Measurements from ENCODE around the gene APOL1.

The APOL1 gene

DNA sequence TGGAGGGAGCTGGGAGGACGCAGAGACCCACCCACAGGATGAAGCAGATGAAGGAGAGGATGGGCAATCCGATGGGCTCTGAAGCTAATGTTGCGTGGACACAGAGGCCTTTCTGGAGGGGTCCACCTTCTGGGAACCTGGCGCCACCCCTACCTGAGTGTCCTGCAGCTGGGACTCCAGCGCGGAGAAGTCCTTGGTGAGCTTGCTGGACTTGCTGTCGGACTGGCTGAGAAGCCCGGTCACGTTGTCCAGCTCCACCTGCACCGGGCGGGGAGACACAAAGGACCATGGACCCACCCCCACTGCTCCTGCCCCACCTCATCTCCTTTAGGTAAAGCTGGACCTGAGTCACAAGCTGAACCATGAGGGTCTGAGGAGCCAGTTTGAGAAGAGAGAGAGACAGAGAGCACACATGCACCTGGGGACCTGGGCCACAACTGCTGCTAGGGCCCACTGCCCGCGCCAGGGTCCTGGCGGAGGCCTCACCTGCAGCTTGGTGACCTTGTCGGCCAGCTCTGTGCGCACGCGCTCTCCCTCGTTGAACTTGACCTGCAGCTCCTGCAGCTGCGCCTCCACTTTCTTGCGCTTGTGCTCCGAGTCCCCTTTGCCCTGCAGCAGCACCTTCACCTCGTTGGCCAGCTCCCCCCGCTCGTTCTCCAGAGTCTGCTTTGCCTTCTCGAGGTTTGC lies 40.8 kb downstream of the APOL1 start:
- TF ChIP-seq TAF1 (IDR thresholded peaks at IDR 0.05; ENCODE audit: low read depth) (no peak), TCF12 (IDR thresholded peaks at IDR 0.05; ENCODE audit: low read depth) (no peak), ZBTB7A (IDR thresholded peaks at IDR 0.05; ENCODE audit: low read depth) (no peak), EGR1 (IDR thresholded peaks at IDR 0.05) (no peak), EP300 (IDR thresholded peaks at IDR 0.05; ENCODE audit: borderline replicate concordance) (no peak), RAD21 (IDR thresholded peaks at IDR 0.05; ENCODE audit: low read depth) (no peak), YY1 (IDR thresholded peaks at IDR 0.05; ENCODE audit: low read depth) (no peak), FOXM1 (IDR thresholded peaks at IDR 0.05; ENCODE audit: borderline replicate concordance, low read depth) (no peak), NFIC (IDR thresholded peaks at IDR 0.05) (no peak), TEAD4 (IDR thresholded peaks at IDR 0.05) (no peak), CREB1 (IDR thresholded peaks at IDR 0.05; ENCODE audit: low read depth) (no peak), CEBPB (IDR thresholded peaks at IDR 0.05) (no peak)
- TF ChIP-seq, protein P1, sequence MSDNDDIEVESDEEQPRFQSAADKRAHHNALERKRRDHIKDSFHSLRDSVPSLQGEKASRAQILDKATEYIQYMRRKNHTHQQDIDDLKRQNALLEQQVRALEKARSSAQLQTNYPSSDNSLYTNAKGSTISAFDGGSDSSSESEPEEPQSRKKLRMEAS (IDR thresholded peaks at IDR 0.05) = no peak
- TF ChIP-seq, protein P2, sequence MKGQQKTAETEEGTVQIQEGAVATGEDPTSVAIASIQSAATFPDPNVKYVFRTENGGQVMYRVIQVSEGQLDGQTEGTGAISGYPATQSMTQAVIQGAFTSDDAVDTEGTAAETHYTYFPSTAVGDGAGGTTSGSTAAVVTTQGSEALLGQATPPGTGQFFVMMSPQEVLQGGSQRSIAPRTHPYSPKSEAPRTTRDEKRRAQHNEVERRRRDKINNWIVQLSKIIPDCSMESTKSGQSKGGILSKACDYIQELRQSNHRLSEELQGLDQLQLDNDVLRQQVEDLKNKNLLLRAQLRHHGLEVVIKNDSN (IDR thresholded peaks at IDR 0.05) = no peak
- TF ChIP-seq, protein P3, sequence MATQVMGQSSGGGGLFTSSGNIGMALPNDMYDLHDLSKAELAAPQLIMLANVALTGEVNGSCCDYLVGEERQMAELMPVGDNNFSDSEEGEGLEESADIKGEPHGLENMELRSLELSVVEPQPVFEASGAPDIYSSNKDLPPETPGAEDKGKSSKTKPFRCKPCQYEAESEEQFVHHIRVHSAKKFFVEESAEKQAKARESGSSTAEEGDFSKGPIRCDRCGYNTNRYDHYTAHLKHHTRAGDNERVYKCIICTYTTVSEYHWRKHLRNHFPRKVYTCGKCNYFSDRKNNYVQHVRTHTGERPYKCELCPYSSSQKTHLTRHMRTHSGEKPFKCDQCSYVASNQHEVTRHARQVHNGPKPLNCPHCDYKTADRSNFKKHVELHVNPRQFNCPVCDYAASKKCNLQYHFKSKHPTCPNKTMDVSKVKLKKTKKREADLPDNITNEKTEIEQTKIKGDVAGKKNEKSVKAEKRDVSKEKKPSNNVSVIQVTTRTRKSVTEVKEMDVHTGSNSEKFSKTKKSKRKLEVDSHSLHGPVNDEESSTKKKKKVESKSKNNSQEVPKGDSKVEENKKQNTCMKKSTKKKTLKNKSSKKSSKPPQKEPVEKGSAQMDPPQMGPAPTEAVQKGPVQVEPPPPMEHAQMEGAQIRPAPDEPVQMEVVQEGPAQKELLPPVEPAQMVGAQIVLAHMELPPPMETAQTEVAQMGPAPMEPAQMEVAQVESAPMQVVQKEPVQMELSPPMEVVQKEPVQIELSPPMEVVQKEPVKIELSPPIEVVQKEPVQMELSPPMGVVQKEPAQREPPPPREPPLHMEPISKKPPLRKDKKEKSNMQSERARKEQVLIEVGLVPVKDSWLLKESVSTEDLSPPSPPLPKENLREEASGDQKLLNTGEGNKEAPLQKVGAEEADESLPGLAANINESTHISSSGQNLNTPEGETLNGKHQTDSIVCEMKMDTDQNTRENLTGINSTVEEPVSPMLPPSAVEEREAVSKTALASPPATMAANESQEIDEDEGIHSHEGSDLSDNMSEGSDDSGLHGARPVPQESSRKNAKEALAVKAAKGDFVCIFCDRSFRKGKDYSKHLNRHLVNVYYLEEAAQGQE (IDR thresholded peaks at IDR 0.05; ENCODE audit: low read depth) = no peak

DNA sequence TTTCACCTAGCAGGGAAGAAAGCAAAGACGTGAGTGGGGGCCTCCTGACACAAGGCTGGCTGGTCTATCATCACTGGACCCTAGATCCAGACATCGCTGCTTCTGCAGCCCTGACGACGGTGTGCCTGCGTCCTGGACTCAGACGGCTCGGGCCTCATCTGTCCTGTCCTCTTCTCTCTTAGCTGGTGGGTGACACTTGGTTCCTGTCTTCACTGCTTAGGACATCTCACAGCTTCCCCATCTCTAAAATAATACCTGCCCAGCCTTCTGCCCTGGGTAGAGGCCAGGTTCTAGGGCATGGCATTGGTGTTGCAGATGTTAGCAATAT lies 41.3 kb downstream of the APOL1 start:
- no peak for TF ChIP-seq TAF1 (IDR thresholded peaks at IDR 0.05; ENCODE audit: low read depth)
- TF ChIP-seq TCF12 (IDR thresholded peaks at IDR 0.05; ENCODE audit: low read depth) = no peak
- TF ChIP-seq, protein P2 (IDR thresholded peaks at IDR 0.05) = no peak
- TF ChIP-seq CREB1 (IDR thresholded peaks at IDR 0.05; ENCODE audit: low read depth) = no peak
- TF ChIP-seq EGR1 (IDR thresholded peaks at IDR 0.05) = no peak
- no peak for TF ChIP-seq ZBTB7A (IDR thresholded peaks at IDR 0.05; ENCODE audit: low read depth)
- no peak for TF ChIP-seq YY1 (IDR thresholded peaks at IDR 0.05; ENCODE audit: low read depth)
- TF ChIP-seq EP300 (IDR thresholded peaks at IDR 0.05; ENCODE audit: borderline replicate concordance) = no peak
- no peak for TF ChIP-seq TEAD4 (IDR thresholded peaks at IDR 0.05)
- no peak for TF ChIP-seq NFIC (IDR thresholded peaks at IDR 0.05)
- TF ChIP-seq, protein P1 (IDR thresholded peaks at IDR 0.05) = no peak
- TF ChIP-seq FOXM1 (IDR thresholded peaks at IDR 0.05; ENCODE audit: borderline replicate concordance, low read depth) = no peak
- TF ChIP-seq RAD21 (IDR thresholded peaks at IDR 0.05; ENCODE audit: low read depth) = no peak
- TF ChIP-seq, protein P3 (IDR thresholded peaks at IDR 0.05; ENCODE audit: low read depth) = no peak
- no peak for TF ChIP-seq CEBPB (IDR thresholded peaks at IDR 0.05)

DNA sequence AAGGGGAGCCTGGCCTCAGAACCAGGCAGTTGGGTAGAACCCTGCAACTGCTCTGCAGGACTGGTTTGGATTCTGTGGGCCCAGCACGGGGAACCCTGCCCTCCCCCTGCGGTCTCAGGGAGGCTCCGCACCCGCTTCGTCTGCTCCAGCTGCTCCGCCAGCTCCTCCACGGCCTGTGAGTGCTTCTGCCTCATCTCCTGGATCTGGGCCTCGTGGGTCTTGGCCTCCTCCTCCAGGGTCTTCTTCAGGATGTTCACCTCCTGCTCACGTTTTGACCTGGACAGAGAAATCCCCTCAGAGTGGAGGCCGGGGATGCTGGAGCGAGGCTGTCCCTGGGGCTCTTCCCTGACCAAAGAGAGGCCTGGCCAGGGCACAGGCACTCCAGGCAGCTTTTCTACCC lies 41.9 kb downstream of the APOL1 start:
- TF ChIP-seq TAF1 (IDR thresholded peaks at IDR 0.05; ENCODE audit: low read depth) = no peak
- no peak for TF ChIP-seq ZBTB7A (IDR thresholded peaks at IDR 0.05; ENCODE audit: low read depth)
- no peak for TF ChIP-seq EGR1 (IDR thresholded peaks at IDR 0.05)
- no peak for TF ChIP-seq YY1 (IDR thresholded peaks at IDR 0.05; ENCODE audit: low read depth)

DNA sequence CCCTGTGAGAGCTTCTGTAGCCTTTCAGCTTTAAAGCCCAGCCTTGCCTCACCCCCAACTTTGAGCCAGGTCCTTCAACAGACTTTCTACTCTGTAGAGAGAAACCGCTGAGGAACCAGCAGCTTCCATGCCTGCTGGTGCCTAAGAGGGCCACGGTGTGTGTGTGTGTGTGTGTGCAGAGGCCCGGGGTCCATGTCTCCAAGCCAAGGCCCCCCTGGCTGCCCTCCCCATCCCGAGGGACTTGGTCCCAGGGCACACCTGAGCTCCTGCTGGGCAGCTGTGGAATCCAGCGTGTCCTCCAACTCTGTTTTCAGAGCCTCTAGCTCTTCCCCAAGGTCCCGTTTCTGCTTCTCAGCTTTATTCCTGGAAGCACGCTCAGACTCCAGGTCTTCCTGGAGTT lies 42.3 kb downstream of the APOL1 start:
- TF ChIP-seq, protein P2 (IDR thresholded peaks at IDR 0.05) = no peak
- no peak for TF ChIP-seq ZBTB7A (IDR thresholded peaks at IDR 0.05; ENCODE audit: low read depth)
- TF ChIP-seq RAD21 (IDR thresholded peaks at IDR 0.05; ENCODE audit: low read depth) = no peak
- TF ChIP-seq, protein P1 (IDR thresholded peaks at IDR 0.05) = no peak
- no peak for TF ChIP-seq TAF1 (IDR thresholded peaks at IDR 0.05; ENCODE audit: low read depth)
- no peak for TF ChIP-seq TEAD4 (IDR thresholded peaks at IDR 0.05)
- TF ChIP-seq NFIC (IDR thresholded peaks at IDR 0.05) = no peak
- no peak for TF ChIP-seq YY1 (IDR thresholded peaks at IDR 0.05; ENCODE audit: low read depth)
- no peak for TF ChIP-seq CREB1 (IDR thresholded peaks at IDR 0.05; ENCODE audit: low read depth)
- no peak for TF ChIP-seq EGR1 (IDR thresholded peaks at IDR 0.05)
- no peak for TF ChIP-seq EP300 (IDR thresholded peaks at IDR 0.05; ENCODE audit: borderline replicate concordance)
- TF ChIP-seq TCF12 (IDR thresholded peaks at IDR 0.05; ENCODE audit: low read depth) = no peak
- TF ChIP-seq, protein P3 (IDR thresholded peaks at IDR 0.05; ENCODE audit: low read depth) = no peak
- no peak for TF ChIP-seq CEBPB (IDR thresholded peaks at IDR 0.05)
- TF ChIP-seq FOXM1 (IDR thresholded peaks at IDR 0.05; ENCODE audit: borderline replicate concordance, low read depth) = no peak

Measured in Ishikawa (cell line).